Ovary (tissue), 9 donors: ENCODE measurements around the gene PEG3. TPM values are rescaled to one million over a fixed set of nuclear protein-coding genes. Genes with fewer than 3 reads are reported as not detected.
"Not testable (repeated sequence)": the region's sequence is repeated elsewhere in the genome, so short reads cannot be mapped to it uniquely, and the experiment has no call there.

Experiments used
- DNase-seq, 5 donors: peaks; one replicate each; pipeline ENCODE4 v3.0.0-alpha.2; 2019 to 2020
- H3K27ac ChIP-seq, 2 donors: fragments of 200-600 bp; one replicate each; pipeline versions ENCODE4 v1.5.1 to v1.8.0; 2019 to 2022
- H3K27me3 ChIP-seq: fragments of 200-600 bp; one replicate; pipeline ENCODE4 v1.8.0; 2022
- H3K36me3 ChIP-seq: fragments of 200-600 bp; sonication (generic); one replicate; pipeline ENCODE4 v1.5.1; 2019
- H3K4me1 ChIP-seq: one replicate; pipeline ENCODE4 v1.8.1; 2013; ENCODE audit warnings: mild to moderate bottlenecking, moderate library complexity; ENCODE audit not compliant: insufficient read depth
- H3K4me3 ChIP-seq: fragments of 200-600 bp; sonication (generic); one replicate; pipeline ENCODE4 v1.5.1; 2017
- H3K9me3 ChIP-seq, 2 donors: fragments of 200-600 bp in 1 of 2; sonication (generic) in 1 of 2; one replicate each; pipeline versions ENCODE4 v1.5.1 to v1.8.1; 2013 to 2019; ENCODE audit warnings: mild to moderate bottlenecking in 1 of 2, moderate library complexity in 1 of 2
- EP300 ChIP-seq: sonication (generic); formaldehyde crosslinking; IDR thresholded peaks from one replicate; pipeline ENCODE4 v1.6.1; 2017; ENCODE audit warnings: antibody characterized with exemption
- POLR2A ChIP-seq: fragments of 450-650 bp; IDR thresholded peaks from one replicate; pipeline ENCODE4 v1.6.1; 2017; ENCODE audit warnings: antibody characterized with exemption, mild to moderate bottlenecking, moderate library complexity
- WGBS, 3 donors: extraction: QIAGEN DNeasy Blood & Tissue Kit in 1 of 3; methylation state at CpG; one replicate each; pipeline versions ENCODE4 v1.1.5 to v1.1.7; 2013 to 2017; 5-methylcytosine and 5-hydroxymethylcytosine counted together
- intact Hi-C, 4 donors: fragments of 100-400 bp; cut with DNase I; formaldehyde crosslinking; loops; one replicate each; pipeline versions ENCODE4 v1.11.0 to v1.15.1; 2022 to 2023
- polyA plus RNA-seq, 2 donors: library from polyadenylated mRNA; stranded (reverse); fragments of 200-250 nt in 1 of 2; fragments of 350-450 nt in 1 of 2; fragmentation: Illumina TruSeq in 1 of 2; extraction: RNeasy Lipid Tissue Mini Kit (QIAGEN cat#74804) in 1 of 2; gene quantifications; one replicate each; pipeline ENCODE4 v1.2.3, GENCODE V29; 2013 to 2014
- total RNA-seq, 7 donors: library from RNA; depleted of rRNA in 2 of 7; stranded (reverse); fragments of >200 nt in 2 of 7; fragmentation: NEBNext Ultra II Directional in 3 of 7; extraction: Animal tissue kit (Norgen Biotek cat#: 25700) in 3 of 7; gene quantifications; one replicate each; pipeline versions ENCODE4 v1.1.0 to v1.2.4, GENCODE V29; 2016 to 2023
- TF ChIP-seq, protein P1 (sequence below), 3 donors: fragments of 450-650 bp in 2 of 3; fragments of 200-600 bp in 1 of 3; IDR thresholded peaks; one replicate each; pipeline versions ENCODE4 v1.5.1 to v1.8.0; 2016 to 2022; ENCODE audit warnings: antibody characterized with exemption in 3 of 3, mild to moderate bottlenecking in 1 of 3
- donor health status: DM: no; HTN: no; CAD: no; lungs with moderate emphysema.
- donor health status: DM: no; HTN: no; CAD: no.
- donor health status: Bipolar disorder and iron deficiency.
- donor health status: DM: yes; HTN: yes; CAD: no.
- donor health status: DM: no; HTN: no; CAD: no.
- donor health status: DM: yes; HTN: yes; CAD: no.

PEG3 gene
- total and polyA plus RNA-seq, 9 donors: 104 to 1,197 (median 505) TPM

DNA sequence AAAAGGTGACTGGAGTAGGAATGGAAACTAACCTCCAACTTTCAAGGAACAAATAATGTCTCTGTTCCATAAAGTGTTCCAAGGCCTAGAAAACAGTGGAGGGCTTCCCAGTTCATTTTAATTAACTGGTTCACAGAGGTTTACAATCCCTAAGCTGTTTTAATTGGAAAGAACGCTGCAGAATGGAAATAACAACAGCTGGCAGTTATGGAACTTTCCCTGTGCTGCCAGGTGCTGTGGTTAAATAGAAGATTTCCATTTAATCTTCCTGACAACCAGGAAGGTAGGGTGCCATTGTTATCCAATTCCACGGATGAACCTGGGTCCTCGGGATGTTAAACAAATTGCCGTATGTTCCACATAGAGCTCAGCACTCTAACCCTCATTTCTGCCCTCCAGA, 22.2 kb upstream of the PEG3 start:
- WGBS, 3 donors: 45 to 58% (median 58%) methylated on average over 4 of the region's 4 CpGs
- Histone ChIP-seq H3K4me3 (no peak overlapping the region), H3K36me3 (no peaks in the 10 kb centered on the region), H3K27ac (no peak overlapping the region), H3K4me1 (peaks cover 4% of the 10 kb centered on the region), H3K27me3 (no peaks in the 10 kb centered on the region), H3K9me3 (no peaks in the 10 kb centered on the region)
- DNase-seq: no peak
- intact Hi-C loops: no loop called here
- TF ChIP-seq, protein P1, sequence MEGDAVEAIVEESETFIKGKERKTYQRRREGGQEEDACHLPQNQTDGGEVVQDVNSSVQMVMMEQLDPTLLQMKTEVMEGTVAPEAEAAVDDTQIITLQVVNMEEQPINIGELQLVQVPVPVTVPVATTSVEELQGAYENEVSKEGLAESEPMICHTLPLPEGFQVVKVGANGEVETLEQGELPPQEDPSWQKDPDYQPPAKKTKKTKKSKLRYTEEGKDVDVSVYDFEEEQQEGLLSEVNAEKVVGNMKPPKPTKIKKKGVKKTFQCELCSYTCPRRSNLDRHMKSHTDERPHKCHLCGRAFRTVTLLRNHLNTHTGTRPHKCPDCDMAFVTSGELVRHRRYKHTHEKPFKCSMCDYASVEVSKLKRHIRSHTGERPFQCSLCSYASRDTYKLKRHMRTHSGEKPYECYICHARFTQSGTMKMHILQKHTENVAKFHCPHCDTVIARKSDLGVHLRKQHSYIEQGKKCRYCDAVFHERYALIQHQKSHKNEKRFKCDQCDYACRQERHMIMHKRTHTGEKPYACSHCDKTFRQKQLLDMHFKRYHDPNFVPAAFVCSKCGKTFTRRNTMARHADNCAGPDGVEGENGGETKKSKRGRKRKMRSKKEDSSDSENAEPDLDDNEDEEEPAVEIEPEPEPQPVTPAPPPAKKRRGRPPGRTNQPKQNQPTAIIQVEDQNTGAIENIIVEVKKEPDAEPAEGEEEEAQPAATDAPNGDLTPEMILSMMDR (IDR thresholded peaks at IDR 0.05): no peak
- TF ChIP-seq EP300 (no peak), POLR2A (no peak)

DNA sequence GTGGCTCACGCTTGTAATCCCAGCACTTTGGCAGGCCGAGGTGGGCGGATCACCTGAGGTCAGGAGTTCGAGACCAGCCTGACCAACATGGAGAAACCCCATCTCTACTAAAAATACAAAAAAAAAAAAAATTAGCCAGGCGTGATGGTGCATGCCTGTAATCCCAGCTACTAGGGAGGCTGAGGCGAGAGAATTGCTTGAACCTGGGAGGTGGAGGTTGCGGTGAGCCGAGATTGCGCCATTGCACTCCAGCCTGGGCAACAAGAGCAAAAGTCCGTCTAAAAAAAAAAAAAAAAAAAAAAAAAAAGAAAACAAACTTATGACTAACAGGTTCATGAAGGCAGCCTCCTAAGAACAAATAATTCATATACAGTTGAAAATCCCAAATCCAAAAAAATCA, 19.9 kb upstream of the PEG3 start:
- H3K4me3 ChIP-seq, H3K27ac ChIP-seq, DNase-seq, H3K27me3 ChIP-seq, intact Hi-C loops, H3K36me3 ChIP-seq, H3K9me3 ChIP-seq, H3K4me1 ChIP-seq: not testable (repeated sequence)
- WGBS, 3 donors: 76 to 92% (median 90%) methylated on average over 10 of the region's 10 CpGs

DNA sequence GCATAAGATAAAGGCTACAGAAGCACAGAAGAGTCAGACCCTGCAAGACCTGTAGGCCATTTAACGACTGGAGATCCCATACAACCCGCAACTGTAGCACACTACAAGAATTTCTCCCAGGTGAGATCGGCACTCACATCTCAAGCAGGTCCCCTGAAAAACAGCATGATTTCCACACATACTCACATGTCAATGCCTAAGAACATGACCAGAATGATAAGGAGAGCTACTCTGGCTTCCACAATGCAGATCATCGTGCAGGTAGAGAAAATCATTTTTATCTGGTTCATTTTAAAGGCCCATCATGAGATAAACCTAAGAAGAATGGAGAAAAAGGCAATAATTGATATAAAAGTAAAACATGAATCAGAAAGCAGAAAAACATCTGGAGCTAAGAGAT, 17.5 kb upstream of the PEG3 start:
- no peaks in the 10 kb centered on the region for H3K9me3 ChIP-seq
- H3K27me3 ChIP-seq: no peaks in the 10 kb centered on the region
- no peak overlapping the region for H3K27ac ChIP-seq
- no peak for DNase-seq
- no peaks in the 10 kb centered on the region for H3K36me3 ChIP-seq
- intact Hi-C loops: loop anchor here in 1 of 4 donors (10.0 kb wide), 1 partner anchor 57 kb away; no protein-coding TSS in a partner anchor
- TF ChIP-seq EP300: no peak
- TF ChIP-seq, protein P1 (IDR thresholded peaks at IDR 0.05): no peak
- no peak for TF ChIP-seq POLR2A
- 84 to 87% (median 86%) methylated on average over 4 of the region's 4 CpGs for WGBS, 3 donors
- H3K4me3 ChIP-seq: no peak overlapping the region
- peaks cover 3% of the 10 kb centered on the region for H3K4me1 ChIP-seq

DNA sequence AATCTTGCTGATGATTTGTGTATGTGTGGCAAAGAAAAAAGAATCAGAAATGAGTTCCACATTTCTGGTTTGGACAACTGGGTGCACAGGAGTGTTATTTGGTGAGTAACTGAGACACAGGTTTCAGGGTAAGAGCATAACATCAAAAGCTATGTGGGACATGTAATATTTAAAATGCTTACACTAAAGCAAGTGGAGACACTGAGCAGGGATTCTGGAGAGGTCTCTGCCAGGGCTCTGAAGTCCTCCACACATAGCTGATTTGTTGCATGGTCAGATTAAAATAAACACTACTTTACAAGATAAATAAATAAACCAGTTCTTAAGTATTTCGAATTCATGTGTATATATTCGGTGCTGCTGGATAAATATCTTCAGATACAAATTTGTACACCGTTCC, 16.3 kb upstream of the PEG3 start:
- intact Hi-C loops: loop anchor here in 1 of 4 donors (10.0 kb wide), 1 partner anchor 58 kb away; no protein-coding TSS in a partner anchor
- 39 to 83% (median 65%) methylated on average over 3 of the region's 3 CpGs for WGBS, 3 donors
- no peak overlapping the region for H3K27ac ChIP-seq
- no peak overlapping the region for H3K4me3 ChIP-seq
- H3K4me1 ChIP-seq: peaks cover 2% of the 10 kb centered on the region
- no peak for TF ChIP-seq EP300
- no peak for TF ChIP-seq POLR2A
- TF ChIP-seq, protein P1 (IDR thresholded peaks at IDR 0.05): no peak
- H3K27me3 ChIP-seq: no peaks in the 10 kb centered on the region
- no peaks in the 10 kb centered on the region for H3K9me3 ChIP-seq
- no peak for DNase-seq
- H3K36me3 ChIP-seq: no peaks in the 10 kb centered on the region

DNA sequence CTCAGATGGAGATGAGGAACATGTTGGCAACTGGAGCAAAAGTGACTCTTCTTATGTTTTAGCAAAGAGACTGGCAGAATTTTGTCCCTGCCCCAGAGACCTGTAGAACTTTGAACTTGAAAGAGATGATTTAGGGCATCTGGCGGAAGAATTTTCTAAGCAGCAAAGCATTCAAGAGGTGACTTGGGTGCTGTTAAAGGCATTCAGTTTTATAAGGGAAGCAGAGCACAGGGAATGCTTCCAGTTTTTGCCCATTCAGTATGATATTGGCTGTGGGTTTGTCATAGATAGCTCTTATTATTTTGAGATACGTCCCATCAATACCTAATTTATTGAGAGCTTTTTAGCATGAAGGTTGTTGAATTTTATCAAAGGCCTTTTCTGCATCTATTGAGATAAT, 11.8 kb upstream of the PEG3 start:
- not testable (repeated sequence) for H3K27me3 ChIP-seq, H3K4me3 ChIP-seq, H3K27ac ChIP-seq, DNase-seq, H3K36me3 ChIP-seq, H3K9me3 ChIP-seq, H3K4me1 ChIP-seq
- intact Hi-C loops: loop anchor here in 1 of 4 donors (10.0 kb wide), 1 partner anchor 62 kb away; no protein-coding TSS in a partner anchor
- 97 to 98% (median 98%) methylated on average over 2 of the region's 2 CpGs for WGBS, 3 donors
